PFSK-1 (cell line): Measurements from ENCODE around the gene MAP7.

Source experiments
- FOXP2 ChIP-seq: optimal IDR thresholded peaks from 2 replicates; pipeline ENCODE3; 2011; ENCODE audit warnings: borderline replicate concordance, control low read depth, inconsistent platforms; ENCODE audit not compliant: insufficient read depth; ENCODE audit errors: extremely low read length, extremely low read depth
- POLR2AphosphoS5 ChIP-seq: IDR thresholded peaks from 2 replicates; pipeline ENCODE4 v1.6.1; 2012; ENCODE audit warnings: low read depth, mild to moderate bottlenecking, control low read depth, low read length, moderate library complexity
- REST ChIP-seq, 2 experiments: IDR thresholded peaks; 2 replicates each; pipeline versions ENCODE4 v1.6.1 to v1.8.0; 2011 to 2012; ENCODE audit warnings: low read depth in 2 of 2, low read length in 2 of 2, control low read depth in 1 of 2, inconsistent platforms in 1 of 2, mild to moderate bottlenecking in 1 of 2, moderate library complexity in 1 of 2; ENCODE audit not compliant: insufficient read depth in 1 of 2
- SIN3A ChIP-seq: IDR thresholded peaks from 2 replicates; pipeline ENCODE4 v1.6.1; 2012; ENCODE audit warnings: mild to moderate bottlenecking, low read length, moderate library complexity, borderline replicate concordance; ENCODE audit not compliant: insufficient read depth
- TAF1 ChIP-seq: IDR thresholded peaks from 2 replicates; pipeline ENCODE4 v1.6.1; 2012; ENCODE audit warnings: low read length, control low read depth, borderline replicate concordance; ENCODE audit not compliant: insufficient read depth

Gene MAP7

GRCh38 chr6:136503303-136504029 is 46.8 kb downstream of the MAP7 start:
- TF ChIP-seq TAF1 (no peak), REST (IDR thresholded peaks at IDR 0.05; ENCODE audit: insufficient read depth in 1 of 2, low read depth in 2 of 2, low read length in 2 of 2) (no peak), SIN3A (no peak), POLR2AphosphoS5 (no peak)

- TF ChIP-seq TAF1: no peak
- no peak for TF ChIP-seq REST (IDR thresholded peaks at IDR 0.05; ENCODE audit: insufficient read depth in 1 of 2, low read depth in 2 of 2, low read length in 2 of 2)
- TF ChIP-seq SIN3A: no peak
- no peak for TF ChIP-seq POLR2AphosphoS5
- no peak for TF ChIP-seq FOXP2
These were observed 47.4 kb downstream of the MAP7 start for GRCh38 chr6:136502786-136503185.

GRCh38 chr6:136501514-136501913 is 48.7 kb downstream of the MAP7 start:
- TF ChIP-seq REST (IDR thresholded peaks at IDR 0.05; ENCODE audit: insufficient read depth in 1 of 2, low read depth in 2 of 2, low read length in 2 of 2): no peak
- TF ChIP-seq SIN3A: no peak
- TF ChIP-seq TAF1: no peak
- no peak for TF ChIP-seq POLR2AphosphoS5
- no peak for TF ChIP-seq FOXP2

- TF ChIP-seq FOXP2 (no peak), REST (IDR thresholded peaks at IDR 0.05; ENCODE audit: insufficient read depth in 1 of 2, low read depth in 2 of 2, low read length in 2 of 2) (no peak), SIN3A (no peak), TAF1 (no peak), POLR2AphosphoS5 (no peak)
These were observed 49.1 kb downstream of the MAP7 start for GRCh38 chr6:136501096-136501495.
